Measurements from ENCODE around the gene NCKAP5L. TPM values are rescaled to one million over a fixed set of nuclear protein-coding genes. Genes with fewer than 3 reads are reported as not detected.

The NCKAP5L gene
- polyA plus RNA-seq, 1 donor (not counting 4 experiments of a cell fraction or from before 2014, with no cell fraction given), result 3.9 TPM

- Histone ChIP-seq H3K4me2 (ENCODE audit: control insufficient read depth, extremely low read depth, insufficient read depth, low read depth, low read length) (no peak overlapping the region), H3K9ac (ENCODE audit: control insufficient read depth, extremely low read depth, insufficient read depth, low read length) (no peak overlapping the region), H3K4me3 (ENCODE audit: control insufficient read depth in 2 of 3, extremely low read depth in 1 of 3, insufficient read depth in 2 of 3, low read depth in 1 of 3, low read length in 3 of 3) (no peak overlapping the region), H3K36me3 (ENCODE audit: control insufficient read depth in 2 of 2, extremely low read depth in 1 of 2, insufficient read depth in 2 of 2, low read length in 2 of 2) (peaks cover 20 to 57% of the 10 kb centered on the region in 2 experiments), H2AFZ (ENCODE audit: control insufficient read depth, low read length) (no peak overlapping the region), H4K20me1 (ENCODE audit: control insufficient read depth, extremely low read depth, insufficient read depth, low read length) (peaks cover 5% of the 10 kb centered on the region), H3K27ac (ENCODE audit: control insufficient read depth, insufficient read depth, low read length) (no peak overlapping the region), H3K9me1 (ENCODE audit: control insufficient read depth, extremely low read depth, insufficient read depth, low read length) (no peaks in the 10 kb centered on the region), H3K79me2 (ENCODE audit: control insufficient read depth, insufficient read depth, low read length) (no peaks in the 10 kb centered on the region), H3K27me3 (ENCODE audit: control insufficient read depth, extremely low read depth, insufficient read depth, low read length) (no peaks in the 10 kb centered on the region), H3K4me1 (ENCODE audit: control insufficient read depth, extremely low read depth, insufficient read depth, low read length) (no peaks in the 10 kb centered on the region), H3K9me3 (ENCODE audit: control insufficient read depth, low read depth, low read length) (no peaks in the 10 kb centered on the region)
- DNase-seq (ENCODE audit: low read depth, low spot score) (no peak), FAIRE-seq (no peak)
- no peak for TF ChIP-seq EZH2 (IDR thresholded peaks at IDR 0.05; ENCODE audit: low read length)
- TF ChIP-seq CTCF (optimal IDR thresholded peaks at IDR 0.05 in 1 of 3, IDR thresholded peaks at IDR 0.05 in 1 of 3, conservative IDR thresholded peaks at IDR 0.05 in 1 of 3; ENCODE audit: extremely low read depth in 1 of 3, insufficient read depth in 2 of 3, low read length in 3 of 3), result no peak
- dilution Hi-C loops (cut with MboI; ENCODE audit: extremely low pct_ligation_motif_present, low sequenced_read_pairs), result no loop called here
These were observed 27.6 kb downstream of the NCKAP5L start for GRCh38 chr12:49800421-49801140.

GRCh38 chr12:49798934-49799333, 29.3 kb downstream of the NCKAP5L start:
- DNase-seq (ENCODE audit: low read depth, low spot score) (no peak), FAIRE-seq (no peak)
- Histone ChIP-seq H3K27ac (ENCODE audit: control insufficient read depth, insufficient read depth, low read length) (no peak overlapping the region), H3K4me3 (ENCODE audit: control insufficient read depth in 2 of 3, extremely low read depth in 1 of 3, insufficient read depth in 2 of 3, low read depth in 1 of 3, low read length in 3 of 3) (no peak overlapping the region), H3K9me1 (ENCODE audit: control insufficient read depth, extremely low read depth, insufficient read depth, low read length) (no peaks in the 10 kb centered on the region), H3K4me2 (ENCODE audit: control insufficient read depth, extremely low read depth, insufficient read depth, low read depth, low read length) (no peak overlapping the region), H4K20me1 (ENCODE audit: control insufficient read depth, extremely low read depth, insufficient read depth, low read length) (peaks cover 4% of the 10 kb centered on the region), H3K9me3 (ENCODE audit: control insufficient read depth, low read depth, low read length) (no peaks in the 10 kb centered on the region), H3K9ac (ENCODE audit: control insufficient read depth, extremely low read depth, insufficient read depth, low read length) (no peak overlapping the region), H3K4me1 (ENCODE audit: control insufficient read depth, extremely low read depth, insufficient read depth, low read length) (no peaks in the 10 kb centered on the region), H2AFZ (ENCODE audit: control insufficient read depth, low read length) (no peak overlapping the region), H3K36me3 (ENCODE audit: control insufficient read depth in 2 of 2, extremely low read depth in 1 of 2, insufficient read depth in 2 of 2, low read length in 2 of 2) (peaks cover 20 to 57% of the 10 kb centered on the region in 2 experiments), H3K79me2 (ENCODE audit: control insufficient read depth, insufficient read depth, low read length) (no peaks in the 10 kb centered on the region), H3K27me3 (ENCODE audit: control insufficient read depth, extremely low read depth, insufficient read depth, low read length) (no peaks in the 10 kb centered on the region)
- dilution Hi-C loops (cut with MboI; ENCODE audit: extremely low pct_ligation_motif_present, low sequenced_read_pairs), result no loop called here
- TF ChIP-seq EZH2 (IDR thresholded peaks at IDR 0.05; ENCODE audit: low read length), result no peak
- TF ChIP-seq CTCF (optimal IDR thresholded peaks at IDR 0.05 in 1 of 3, IDR thresholded peaks at IDR 0.05 in 1 of 3, conservative IDR thresholded peaks at IDR 0.05 in 1 of 3; ENCODE audit: extremely low read depth in 1 of 3, insufficient read depth in 2 of 3, low read length in 3 of 3), result no peak
